Transverse colon (tissue), 1 donor: ENCODE data around the gene C14orf180.

Experiments used
- EP300 ChIP-seq: sonication (generic); formaldehyde crosslinking; IDR thresholded peaks from one replicate; pipeline ENCODE4 v1.6.1; 2017; ENCODE audit warnings: antibody characterized with exemption, low read depth
- POLR2A ChIP-seq: fragments of 450-650 bp; IDR thresholded peaks from one replicate; pipeline ENCODE4 v1.6.1; 2016; ENCODE audit warnings: antibody characterized with exemption, mild to moderate bottlenecking, moderate library complexity

- TF ChIP-seq EP300 = no peak
- TF ChIP-seq POLR2A = no peak
Measured at GRCh38 chr14:104576232-104576969, 3.2 kb upstream of the C14orf180 start.
